Stimulated activated CD4-positive, alpha-beta T cell treated with anti-CD3 and anti-CD28 coated beads, Interleukin-1b, Interleukin-23, amount 100 ng/mL, for 4 hours (primary cell): ENCODE results near the gene FOXB1.

Source experiments
- DNase-seq, 2 donors: peaks; one replicate each; pipeline ENCODE4 v3.0.0-alpha.2; 2020; ENCODE audit warnings: low read depth in 2 of 2

The FOXB1 gene

GRCh38 chr15:60004009-60004845, at the start of gene FOXB1:
Gene FOXB1, plus strand, starts transcription at chr15:60004311. Its CDS starts 653 bp downstream, at chr15:60004964.
- peak in 1 of 2 donors; percentile 19 for DNase-seq

DNA sequence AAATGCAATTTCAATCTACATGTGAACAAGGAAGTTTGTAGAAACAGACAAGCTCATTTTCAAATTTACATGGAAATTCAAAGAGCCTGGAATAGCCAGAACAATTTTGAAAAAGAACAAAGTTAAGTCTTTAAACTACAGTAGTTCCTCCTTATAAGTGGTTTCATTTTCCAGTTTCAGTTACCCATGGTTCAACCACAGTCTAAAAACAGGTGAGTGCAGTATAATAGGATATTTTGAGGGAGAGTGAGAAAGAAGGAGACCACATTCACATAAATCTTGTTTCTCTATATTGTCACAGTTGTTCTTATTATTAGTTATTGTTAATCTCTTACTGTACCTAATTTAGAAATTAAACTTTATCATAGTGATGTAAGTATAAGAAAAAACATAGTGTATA, 45.8 kb upstream of the FOXB1 start:
- no peak for DNase-seq

DNA sequence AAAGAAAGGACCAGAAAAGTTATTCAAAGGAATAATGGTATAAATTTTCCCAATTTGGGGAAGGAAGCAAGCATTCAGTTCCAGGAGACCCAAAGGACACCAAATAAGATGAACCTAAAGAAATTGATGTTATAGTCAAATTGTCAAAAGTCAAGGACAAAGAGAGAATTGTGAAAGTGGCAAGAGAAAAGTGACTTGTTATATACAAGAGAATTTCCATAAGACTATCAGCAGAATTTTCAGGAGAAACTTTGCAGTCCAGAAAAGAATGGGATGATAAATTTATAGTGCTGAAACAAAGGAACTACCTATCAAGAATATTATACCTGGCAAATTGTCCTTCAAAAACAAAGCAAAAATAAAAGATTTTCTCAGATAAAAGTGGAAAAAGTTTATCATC, 43.8 kb upstream of the FOXB1 start:
- no peak for DNase-seq

DNA sequence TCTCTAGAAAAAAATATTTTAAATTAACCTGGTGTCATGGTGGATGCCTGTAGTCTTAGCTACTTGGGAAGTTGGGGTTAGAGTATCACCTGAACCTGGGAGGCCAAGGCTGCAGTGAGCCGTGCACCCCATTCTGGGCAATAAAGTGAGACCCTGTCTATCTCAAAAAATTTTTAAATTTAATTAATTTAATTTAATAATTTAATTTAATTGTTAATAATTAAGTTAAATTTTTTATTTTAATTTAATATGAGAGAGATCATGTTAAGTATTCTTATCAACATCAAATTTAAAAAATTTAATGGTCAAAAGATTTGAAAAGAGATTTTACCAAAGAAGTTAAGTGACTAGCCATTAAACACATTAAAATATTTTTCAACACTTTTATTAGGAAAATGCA, 40.8 kb upstream of the FOXB1 start:
- DNase-seq = no peak

- no peak for DNase-seq
Observed at GRCh38 chr15:59963925-59964324, 40.2 kb upstream of the FOXB1 start.

GRCh38 chr15:59965741-59966140, 38.4 kb upstream of the FOXB1 start:
- DNase-seq = no peak

- DNase-seq = no peak
Observed at GRCh38 chr15:59966262-59966661, 37.8 kb upstream of the FOXB1 start.

DNA sequence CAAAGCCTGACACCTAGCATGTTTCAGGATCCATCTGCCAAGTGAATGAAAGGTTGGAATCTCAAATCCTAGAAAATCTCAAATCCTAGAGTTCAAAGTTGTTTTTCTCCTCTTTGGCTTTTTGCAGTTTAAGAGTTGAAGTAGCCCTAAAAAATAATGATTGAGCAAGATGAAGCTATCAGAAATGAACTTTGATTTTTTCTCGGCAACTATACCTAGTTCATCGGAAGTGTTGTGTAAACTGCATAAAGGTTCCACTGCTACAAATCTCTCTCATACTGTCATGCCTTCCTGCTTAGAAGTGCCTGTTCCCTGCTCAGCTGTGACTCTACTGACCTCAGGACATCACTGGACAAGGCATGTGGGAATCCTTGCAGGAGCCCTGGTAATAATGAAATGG, 35.8 kb upstream of the FOXB1 start:
- no peak for DNase-seq

DNA sequence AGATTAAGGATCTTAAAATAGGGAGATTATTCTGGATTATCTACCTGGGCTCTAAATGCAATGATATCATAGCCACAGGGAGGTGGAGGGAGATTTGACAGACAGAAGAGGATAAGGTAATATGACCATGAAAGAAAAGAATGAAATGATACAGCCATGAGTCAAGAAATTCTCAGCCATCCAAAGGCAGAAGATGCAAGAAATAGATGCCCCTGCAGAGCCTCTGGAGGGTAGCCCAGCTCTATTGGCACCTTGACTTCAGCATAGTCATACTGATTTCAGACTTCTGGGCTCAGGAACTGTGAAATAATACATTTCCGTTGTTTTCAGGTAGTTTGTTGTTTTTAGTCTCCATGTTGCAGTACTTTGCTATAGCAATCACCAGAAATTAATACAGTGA, 31.9 kb upstream of the FOXB1 start:
- no peak for DNase-seq

- DNase-seq = no peak
Observed at GRCh38 chr15:59976480-59977271, 27.4 kb upstream of the FOXB1 start.

DNA sequence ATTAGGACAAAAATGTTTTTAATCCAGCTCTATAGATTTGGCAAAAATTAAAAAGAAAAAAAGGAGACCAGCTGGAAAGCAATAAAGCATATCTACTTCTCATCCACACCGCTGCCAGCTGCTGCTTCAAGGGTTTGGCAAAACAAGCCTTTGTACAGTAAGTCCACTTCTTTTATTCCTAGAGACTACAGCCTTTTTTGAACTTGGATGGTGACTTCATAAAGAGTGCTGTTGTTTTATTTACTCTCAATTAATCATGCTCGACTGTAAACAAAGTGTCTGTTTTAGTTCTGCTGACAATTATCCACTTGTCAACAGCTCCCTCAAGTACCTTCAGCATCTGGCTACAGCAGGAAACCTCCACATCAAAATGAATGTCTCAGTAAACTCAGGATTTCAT, 12.3 kb upstream of the FOXB1 start:
- DNase-seq = no peak

DNA sequence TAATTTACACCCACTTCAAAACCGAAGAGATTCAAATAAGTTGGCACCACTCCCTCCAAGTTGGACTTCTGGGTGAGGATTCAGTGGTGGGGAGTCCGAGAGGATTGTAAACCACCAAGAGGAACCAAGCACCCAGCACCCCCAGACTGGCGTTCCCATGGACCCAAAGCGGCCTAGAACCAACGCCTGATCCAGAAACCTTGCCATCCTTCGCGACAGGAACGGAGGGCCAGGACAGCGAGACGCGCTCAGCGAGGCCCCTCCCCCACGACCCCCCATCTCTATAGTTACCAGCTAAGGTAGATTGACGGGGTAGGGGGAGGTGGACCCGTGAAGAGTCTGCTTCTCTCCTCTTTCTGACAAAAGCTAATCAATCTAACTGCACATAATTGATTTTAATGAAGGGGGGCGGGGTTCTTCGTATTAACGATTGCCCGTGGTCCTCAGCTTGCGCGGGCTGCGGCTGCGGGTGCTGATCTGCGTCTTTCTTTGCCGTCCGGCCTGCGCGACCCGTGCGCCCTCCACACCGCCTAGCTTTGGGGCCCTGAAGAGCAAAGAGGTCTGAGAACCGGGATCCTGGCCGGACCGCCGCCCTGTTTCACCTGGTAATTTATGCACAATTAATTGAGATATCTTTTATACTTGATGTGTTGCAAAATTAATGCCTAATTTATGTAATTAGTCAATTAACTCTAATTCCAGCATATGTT, 10.9 kb upstream of the FOXB1 start:
- DNase-seq = no peak

GRCh38 chr15:59993950-59994401, 10.1 kb upstream of the FOXB1 start:
- no peak for DNase-seq

- DNase-seq = no peak
Observed at GRCh38 chr15:59994526-59994887, 9.6 kb upstream of the FOXB1 start.

DNA sequence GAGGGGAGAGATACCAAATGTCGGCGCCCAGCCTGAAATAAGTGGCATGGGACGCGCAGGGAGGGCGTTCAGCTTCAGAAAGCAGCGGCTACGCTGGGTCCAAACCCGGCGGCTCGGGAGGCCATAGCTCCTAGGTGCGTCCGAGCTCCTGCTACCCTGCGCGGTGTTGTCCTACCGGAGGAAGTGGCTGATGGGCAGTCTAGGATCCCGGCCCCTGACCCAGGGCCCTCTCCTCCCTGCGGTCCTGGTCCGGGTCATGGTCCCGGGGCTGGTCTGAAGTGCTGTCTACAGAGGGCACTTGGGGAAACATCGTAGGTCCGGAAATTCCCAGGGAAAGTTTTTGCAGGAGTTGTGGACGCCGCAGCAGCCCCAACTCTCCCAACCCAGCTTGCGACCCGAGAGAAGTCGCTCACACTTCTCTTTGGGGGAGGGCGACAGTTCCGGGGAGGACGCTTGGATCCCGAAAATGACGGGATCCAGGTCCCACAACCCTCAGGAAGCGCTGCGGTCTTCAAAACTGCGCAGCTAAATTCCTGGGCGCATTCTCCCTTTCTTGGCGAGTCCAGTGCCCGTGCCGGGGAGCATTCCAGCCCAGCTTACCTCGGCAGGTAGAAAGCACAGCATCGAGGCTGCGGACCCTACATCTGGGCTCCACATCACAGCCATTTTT, 9.1 kb upstream of the FOXB1 start:
- DNase-seq = no peak

- no peak for DNase-seq
Observed at GRCh38 chr15:59995568-59996297, 8.4 kb upstream of the FOXB1 start.

GRCh38 chr15:59996298-59997041, 7.6 kb upstream of the FOXB1 start:
- no peak for DNase-seq

DNA sequence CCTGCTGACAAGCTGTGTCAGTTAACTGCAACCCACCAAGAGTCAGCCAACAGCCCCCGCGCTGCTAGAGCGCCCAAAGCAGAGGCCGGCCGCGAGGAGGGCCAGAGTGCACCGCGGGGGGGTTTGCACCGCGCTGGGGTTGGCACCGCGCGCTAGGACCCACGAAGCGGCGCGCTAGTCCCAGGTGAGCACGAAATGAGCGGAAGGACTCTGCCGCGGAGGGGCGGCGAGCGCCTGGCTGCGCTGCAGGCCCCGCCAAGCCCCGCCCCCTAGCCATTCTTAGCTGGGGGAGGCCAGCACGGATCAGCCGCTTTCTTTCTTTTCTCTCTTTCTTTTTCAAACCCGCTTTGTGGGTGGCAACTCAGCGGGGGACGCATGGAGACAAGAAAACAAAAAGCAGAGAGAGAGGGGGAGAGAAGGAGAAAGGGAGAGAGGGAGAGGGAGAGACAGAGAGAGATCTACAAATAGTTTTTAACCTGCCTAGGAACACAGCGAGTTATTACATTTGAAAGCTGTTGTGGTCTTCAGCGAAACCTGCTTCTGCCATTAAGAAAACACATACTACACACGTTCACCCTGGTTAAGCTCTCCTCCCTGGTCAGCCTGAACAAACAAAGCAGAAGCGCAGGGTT, 6.9 kb upstream of the FOXB1 start:
- peak; percentile 49 to 57 for DNase-seq

DNA sequence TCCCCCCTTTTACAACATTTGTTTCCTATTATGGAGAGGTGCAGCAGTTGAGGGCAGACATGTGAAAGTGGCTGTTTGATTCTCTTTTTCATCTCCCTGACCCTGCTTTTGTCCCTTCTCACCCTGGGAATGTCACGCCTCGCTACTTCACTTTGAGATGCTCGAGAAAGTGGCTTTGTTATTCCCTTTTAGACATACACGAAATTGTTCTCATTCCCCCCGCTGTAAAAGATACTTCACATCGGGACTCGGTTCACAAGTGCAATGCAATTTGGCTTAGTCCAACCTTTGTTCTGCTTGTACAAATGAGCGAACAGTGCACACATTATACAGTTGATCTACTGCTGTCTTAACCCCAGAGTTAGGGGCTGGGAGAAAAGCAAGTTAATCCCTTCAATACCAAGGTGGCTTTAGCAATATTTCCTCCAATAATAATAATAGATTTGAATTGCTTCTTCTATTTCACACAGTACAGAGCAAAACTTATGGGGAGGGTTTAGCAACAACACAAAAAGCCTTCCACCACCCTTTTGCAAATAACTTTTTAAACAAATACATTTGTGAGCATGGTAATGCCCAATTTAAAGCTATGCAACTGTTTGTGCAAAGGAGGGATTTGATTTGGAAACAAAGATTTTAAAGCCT, 5.7 kb upstream of the FOXB1 start:
- DNase-seq = no peak
